Omental fat pad (tissue), 4 donors: Measurements from ENCODE around the gene ARID5A. TPM values are rescaled to one million over a fixed set of nuclear protein-coding genes. Genes with fewer than 3 reads are reported as not detected.

ENCODE experiments used
- ATAC-seq: fragments of 150-250 bp; one replicate; pipeline ENCODE4 v1.9.1; 2016; ENCODE audit warnings: mild to moderate bottlenecking, moderate library complexity; ENCODE audit not compliant: low FRiP score
- DNase-seq: peaks from one replicate; pipeline ENCODE4 v3.0.0-alpha.2; 2019; ENCODE audit warnings: low spot score
- CTCF ChIP-seq, 3 donors: fragments of 450-650 bp; IDR thresholded peaks; one replicate each; pipeline ENCODE4 v1.5.1; 2016 to 2017; ENCODE audit warnings: antibody characterized with exemption in 3 of 3, mild to moderate bottlenecking in 3 of 3, moderate library complexity in 2 of 3
- total RNA-seq, 4 donors: library from RNA; depleted of rRNA; stranded (reverse); fragments of >200 nt; gene quantifications; one replicate each; pipeline ENCODE4 v1.1.0, GENCODE V29; 2016

The ARID5A gene
- total RNA-seq, 4 donors from 2014 or later = 26.2 to 79.7 (median 41.8) TPM

GRCh38 chr2:96531366-96531765 is 5.2 kb upstream of the ARID5A start:
- DNase-seq (no peak), ATAC-seq (no peak)
- TF ChIP-seq CTCF (IDR thresholded peaks at IDR 0.05) = no peak

- TF ChIP-seq CTCF (IDR thresholded peaks at IDR 0.05) = no peak
- ATAC-seq = peak; percentile 78
- DNase-seq = peak; percentile 97
Measured at GRCh38 chr2:96531872-96532505, 4.6 kb upstream of the ARID5A start.

- ATAC-seq = no peak
- no peak for DNase-seq
Measured at GRCh38 chr2:96532641-96533291, 3.8 kb upstream of the ARID5A start.

GRCh38 chr2:96533292-96534073 is 3.1 kb upstream of the ARID5A start:
- peak; percentile 67 for DNase-seq
- ATAC-seq = peak; percentile 34
- no peak for TF ChIP-seq CTCF (IDR thresholded peaks at IDR 0.05)

More at GRCh38 chr2:96532641-96533291, 3.8 kb upstream of the ARID5A start:
- no peak for TF ChIP-seq CTCF (IDR thresholded peaks at IDR 0.05)

GRCh38 chr2:96534141-96534540 is 2.4 kb upstream of the ARID5A start:
- no peak for TF ChIP-seq CTCF (IDR thresholded peaks at IDR 0.05)
- no peak for ATAC-seq
- DNase-seq = no peak

- no peak for ATAC-seq
- TF ChIP-seq CTCF (IDR thresholded peaks at IDR 0.05) = no peak
- no peak for DNase-seq
Measured at GRCh38 chr2:96534701-96535181, 1.8 kb upstream of the ARID5A start.
